ENCODE results near the gene TASP1. TPM values are rescaled to one million over a fixed set of nuclear protein-coding genes. Genes with fewer than 3 reads are reported as not detected.

TASP1 gene
- total and polyA plus RNA-seq, 12 donors: 3.6 to 13.0 (median 9.6) TPM

- no peaks in the 10 kb centered on the region for H3K9me3 ChIP-seq (replicated peaks in 1 of 3)
- intact Hi-C loops (cut with DNase I): no loop called here
- no peak for DNase-seq
- H3K36me3 ChIP-seq (replicated peaks in 1 of 2): no peaks in the 10 kb centered on the region
- no peaks in the 10 kb centered on the region for H3K4me1 ChIP-seq (replicated peaks in 1 of 2)
- WGBS, 4 donors: 66 to 69% (median 67%) methylated on average over 4 of the region's 4 CpGs
- H3K4me3 ChIP-seq: no peak overlapping the region
- TF ChIP-seq POLR2A (IDR thresholded peaks at IDR 0.05) (no peak), CTCF (IDR thresholded peaks at IDR 0.05) (no peak)
- no peaks in the 10 kb centered on the region for H3K27me3 ChIP-seq
- no peak overlapping the region for H3K27ac ChIP-seq
Observed at GRCh38 chr20:13656721-13657368, 18.1 kb upstream of the TASP1 start.

- no peak overlapping the region for H3K4me3 ChIP-seq
Observed at GRCh38 chr20:13654463-13655023, 15.8 kb upstream of the TASP1 start.

GRCh38 chr20:13650474-13650873 is 11.7 kb upstream of the TASP1 start:
- no peak overlapping the region for H3K27ac ChIP-seq
- WGBS, 4 donors: 77 to 83% (median 82%) methylated on average over 2 of the region's 2 CpGs
- no peaks in the 10 kb centered on the region for H3K27me3 ChIP-seq
- intact Hi-C loops (cut with DNase I): no loop called here
- no peak for TF ChIP-seq CTCF (IDR thresholded peaks at IDR 0.05)
- TF ChIP-seq POLR2A (IDR thresholded peaks at IDR 0.05): no peak
- no peak for DNase-seq
- H3K4me1 ChIP-seq (replicated peaks in 1 of 2): no peaks in the 10 kb centered on the region
- no peaks in the 10 kb centered on the region for H3K36me3 ChIP-seq (replicated peaks in 1 of 2)
- no peaks in the 10 kb centered on the region for H3K9me3 ChIP-seq (replicated peaks in 1 of 3)
- no peak overlapping the region for H3K4me3 ChIP-seq

More at GRCh38 chr20:13654463-13655023, 15.8 kb upstream of the TASP1 start:
- DNase-seq: no peak
- TF ChIP-seq CTCF (IDR thresholded peaks at IDR 0.05) (no peak), POLR2A (IDR thresholded peaks at IDR 0.05) (no peak)
- Histone ChIP-seq H3K9me3 (replicated peaks in 1 of 3) (no peaks in the 10 kb centered on the region), H3K27ac (no peak overlapping the region), H3K4me1 (replicated peaks in 1 of 2) (no peaks in the 10 kb centered on the region), H3K27me3 (no peaks in the 10 kb centered on the region), H3K36me3 (replicated peaks in 1 of 2) (no peaks in the 10 kb centered on the region)
- intact Hi-C loops (cut with DNase I): no loop called here
- WGBS, 4 donors: 63 to 81% (median 67%) methylated on average over 2 of the region's 2 CpGs

- no peaks in the 10 kb centered on the region for H3K9me3 ChIP-seq (replicated peaks in 1 of 3)
- H3K36me3 ChIP-seq (replicated peaks in 1 of 2): no peaks in the 10 kb centered on the region
- H3K27me3 ChIP-seq: no peaks in the 10 kb centered on the region
- no peak for DNase-seq
- H3K4me3 ChIP-seq: no peak overlapping the region
- no peaks in the 10 kb centered on the region for H3K4me1 ChIP-seq (replicated peaks in 1 of 2)
- H3K27ac ChIP-seq: no peak overlapping the region
- TF ChIP-seq CTCF (IDR thresholded peaks at IDR 0.05): no peak
- no peak for TF ChIP-seq POLR2A (IDR thresholded peaks at IDR 0.05)
- WGBS, 4 donors: 73 to 79% (median 76%) methylated on average over 10 of the region's 10 CpGs
- intact Hi-C loops (cut with DNase I): no loop called here
Observed at GRCh38 chr20:13648291-13649228, 9.8 kb upstream of the TASP1 start.
